GM12878 (cell line): ENCODE data around the gene CTSA. TPM values are rescaled to one million over a fixed set of nuclear protein-coding genes. Genes with fewer than 3 reads are reported as not detected.

Source experiments
- ATF3 ChIP-seq: IDR thresholded peaks from 2 replicates; pipeline ENCODE4 v1.6.1; 2011; ENCODE audit warnings: low read depth, mild to moderate bottlenecking, low read length, moderate library complexity, borderline replicate concordance; ENCODE audit errors: extremely low read depth
- BCL11A ChIP-seq: IDR thresholded peaks from 2 replicates; pipeline ENCODE4 v1.6.1; 2011; ENCODE audit warnings: low read depth, low read length
- BHLHE40 ChIP-seq, 2 experiments: fragments of 450-650 bp in 1 of 2; IDR thresholded peaks; 2 replicates each; pipeline ENCODE4 v1.6.1; 2011 to 2017; ENCODE audit warnings: low read depth in 2 of 2, borderline replicate concordance in 1 of 2, improper control_type of control experiment in 1 of 2, low read length in 1 of 2, mild to moderate bottlenecking in 1 of 2
- BMI1 ChIP-seq: fragments of 450-650 bp; IDR thresholded peaks from 2 replicates; pipeline ENCODE4 v1.6.1; 2016; ENCODE audit warnings: mild to moderate bottlenecking, moderate library complexity, borderline replicate concordance
- CHD4 ChIP-seq: fragments of 200-600 bp; sonication (generic); IDR thresholded peaks from 2 replicates; pipeline ENCODE4 v1.6.1; 2016; ENCODE audit warnings: mild to moderate bottlenecking
- MEF2A ChIP-seq: IDR thresholded peaks from 2 replicates; pipeline ENCODE4 v1.6.1; 2011; ENCODE audit warnings: low read depth, mild to moderate bottlenecking, low read length, moderate library complexity; ENCODE audit not compliant: insufficient read depth
- NFYA ChIP-seq: IDR thresholded peaks from 2 replicates; pipeline ENCODE4 v1.6.1; 2011; ENCODE audit warnings: low read depth, mild to moderate bottlenecking, low read length, improper control_type of control experiment, borderline replicate concordance
- NR2C1 ChIP-seq: fragments of 450-650 bp; IDR thresholded peaks from 2 replicates; pipeline ENCODE4 v1.6.1; 2017; ENCODE audit warnings: antibody characterized with exemption, mild to moderate bottlenecking, moderate library complexity
- RUNX3 ChIP-seq: IDR thresholded peaks from 2 replicates; pipeline ENCODE4 v1.6.1; 2012; ENCODE audit warnings: low read length, inconsistent platforms
- SMARCA5 ChIP-seq: fragments of 450-650 bp; IDR thresholded peaks from 2 replicates; pipeline ENCODE4 v1.6.1; 2017; ENCODE audit warnings: mild to moderate bottlenecking
- SREBF1 ChIP-seq: IDR thresholded peaks from 2 replicates; pipeline ENCODE4 v1.6.1; 2012; ENCODE audit warnings: mild to moderate bottlenecking, low read length
- TBL1XR1 ChIP-seq: IDR thresholded peaks from 2 replicates; pipeline ENCODE4 v1.6.1; 2012; ENCODE audit warnings: low read depth, low read length, improper control_type of control experiment
- YBX1 ChIP-seq: fragments of 450-650 bp; IDR thresholded peaks from 2 replicates; pipeline ENCODE4 v1.6.1; 2016; ENCODE audit warnings: antibody characterized with exemption
- polyA plus RNA-seq, 11 experiments: library from polyadenylated mRNA; depleted of rRNA in 4 of 11; unstranded in 6 of 11; stranded (reverse) in 5 of 11; fragments of >200 nt; fragmentation: Nextera tagmentation in 4 of 11; fragmentation: Illumina TruSeq in 1 of 11; extraction: Ambion mirVana in 4 of 11; extraction: Trizol in 1 of 11; gene quantifications; 1 replicate in 1 of 11; 2 replicates in 10 of 11; pipeline versions ENCODE4 v1.2.1 to v1.2.3, GENCODE V29; 2011 to 2016; ENCODE audit warnings: inconsistent platforms in 2 of 11, missing spikeins in 2 of 11, low read depth in 1 of 11
- total RNA-seq, 4 experiments: library from RNA; depleted of rRNA in 3 of 4; stranded (reverse); fragments of >200 nt in 3 of 4; fragmentation: Illumina TruSeq in 1 of 4; extraction: Trizol in 1 of 4; gene quantifications; 2 replicates each; pipeline versions ENCODE4 v1.2.1 to v1.2.3, GENCODE V29; 2013 to 2021
- TF ChIP-seq, protein P1 (sequence below): fragments of 450-650 bp; conservative IDR thresholded peaks from 2 replicates; pipeline ENCODE4 v1.6.1; 2017; ENCODE audit warnings: mild to moderate bottlenecking, moderate library complexity
- TF ChIP-seq, protein P2 (sequence below): fragments of 450-650 bp; IDR thresholded peaks from 2 replicates; pipeline ENCODE4 v1.6.1; 2018; ENCODE audit warnings: mild to moderate bottlenecking, low read depth, moderate library complexity; ENCODE audit not compliant: partially characterized antibody
- TF ChIP-seq, protein P3 (sequence below): fragments of 450-650 bp; IDR thresholded peaks from 2 replicates; pipeline ENCODE4 v1.6.1; 2016; ENCODE audit warnings: mild to moderate bottlenecking
- TF ChIP-seq, protein P4 (sequence below): fragments of 450-650 bp; IDR thresholded peaks from 2 replicates; pipeline ENCODE4 v1.6.1; 2017; ENCODE audit warnings: mild to moderate bottlenecking, moderate library complexity

The CTSA gene
- total and polyA plus RNA-seq, 10 of the 15 experiments (the other 5 are each of a cell fraction or from before 2014, with no cell fraction given), result 7.1 to 67.0 (median 36.2) TPM

DNA sequence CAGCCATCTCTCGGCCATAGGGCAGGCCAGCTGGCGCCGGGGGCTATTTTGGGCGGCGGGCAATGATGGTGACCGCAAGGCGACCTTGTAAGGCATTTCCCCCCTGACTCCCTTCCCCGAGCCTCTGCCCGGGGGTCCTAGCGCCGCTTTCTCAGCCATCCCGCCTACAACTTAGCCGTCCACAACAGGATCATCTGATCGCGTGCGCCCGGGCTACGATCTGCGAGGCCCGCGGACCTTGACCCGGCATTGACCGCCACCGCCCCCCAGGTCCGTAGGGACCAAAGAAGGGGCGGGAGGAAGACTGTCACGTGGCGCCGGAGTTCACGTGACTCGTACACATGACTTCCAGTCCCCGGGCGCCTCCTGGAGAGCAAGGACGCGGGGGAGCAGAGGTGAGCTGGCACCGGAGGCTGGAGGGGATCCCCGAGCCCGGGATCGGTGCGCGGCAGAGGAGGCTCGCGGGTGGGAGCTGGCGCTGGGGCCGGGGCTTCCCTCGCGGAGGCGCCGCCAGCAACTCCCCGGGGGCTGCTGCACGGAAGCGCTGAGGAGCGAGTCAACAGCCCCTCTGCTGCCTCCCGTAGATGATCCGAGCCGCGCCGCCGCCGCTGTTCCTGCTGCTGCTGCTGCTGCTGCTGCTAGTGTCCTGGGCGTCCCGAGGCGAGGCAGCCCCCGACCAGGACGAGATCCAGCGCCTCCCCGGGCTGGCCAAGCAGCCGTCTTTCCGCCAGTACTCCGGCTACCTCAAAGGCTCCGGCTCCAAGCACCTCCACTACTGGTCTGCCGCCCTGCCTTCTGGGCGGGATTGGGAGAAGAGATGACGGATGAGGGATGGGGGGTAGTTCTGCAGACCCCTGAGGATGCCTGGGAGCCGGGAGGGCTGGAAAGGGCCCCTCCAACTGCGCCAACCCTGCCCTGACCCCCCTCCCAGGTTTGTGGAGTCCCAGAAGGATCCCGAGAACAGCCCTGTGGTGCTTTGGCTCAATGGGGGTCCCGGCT is at the start of gene CTSA, which contains the start of gene NEURL2 (continued):
- TF ChIP-seq MEF2A, result peak; percentile 78
- peak; percentile 61 for TF ChIP-seq BCL11A
- peak; percentile 25; the same call in 1 of the 2 replicates for TF ChIP-seq SMARCA5
- TF ChIP-seq TBL1XR1, result peak; percentile 78; the same call in 1 of the 2 replicates
- TF ChIP-seq, protein P1, sequence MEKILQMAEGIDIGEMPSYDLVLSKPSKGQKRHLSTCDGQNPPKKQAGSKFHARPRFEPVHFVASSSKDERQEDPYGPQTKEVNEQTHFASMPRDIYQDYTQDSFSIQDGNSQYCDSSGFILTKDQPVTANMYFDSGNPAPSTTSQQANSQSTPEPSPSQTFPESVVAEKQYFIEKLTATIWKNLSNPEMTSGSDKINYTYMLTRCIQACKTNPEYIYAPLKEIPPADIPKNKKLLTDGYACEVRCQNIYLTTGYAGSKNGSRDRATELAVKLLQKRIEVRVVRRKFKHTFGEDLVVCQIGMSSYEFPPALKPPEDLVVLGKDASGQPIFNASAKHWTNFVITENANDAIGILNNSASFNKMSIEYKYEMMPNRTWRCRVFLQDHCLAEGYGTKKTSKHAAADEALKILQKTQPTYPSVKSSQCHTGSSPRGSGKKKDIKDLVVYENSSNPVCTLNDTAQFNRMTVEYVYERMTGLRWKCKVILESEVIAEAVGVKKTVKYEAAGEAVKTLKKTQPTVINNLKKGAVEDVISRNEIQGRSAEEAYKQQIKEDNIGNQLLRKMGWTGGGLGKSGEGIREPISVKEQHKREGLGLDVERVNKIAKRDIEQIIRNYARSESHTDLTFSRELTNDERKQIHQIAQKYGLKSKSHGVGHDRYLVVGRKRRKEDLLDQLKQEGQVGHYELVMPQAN, result peak; percentile 99
- TF ChIP-seq ATF3, result peak; percentile 100
- peak; percentile 80 for TF ChIP-seq NR2C1
- TF ChIP-seq BMI1, result no peak
- peak; percentile 84 for TF ChIP-seq RUNX3
- TF ChIP-seq, protein P2, sequence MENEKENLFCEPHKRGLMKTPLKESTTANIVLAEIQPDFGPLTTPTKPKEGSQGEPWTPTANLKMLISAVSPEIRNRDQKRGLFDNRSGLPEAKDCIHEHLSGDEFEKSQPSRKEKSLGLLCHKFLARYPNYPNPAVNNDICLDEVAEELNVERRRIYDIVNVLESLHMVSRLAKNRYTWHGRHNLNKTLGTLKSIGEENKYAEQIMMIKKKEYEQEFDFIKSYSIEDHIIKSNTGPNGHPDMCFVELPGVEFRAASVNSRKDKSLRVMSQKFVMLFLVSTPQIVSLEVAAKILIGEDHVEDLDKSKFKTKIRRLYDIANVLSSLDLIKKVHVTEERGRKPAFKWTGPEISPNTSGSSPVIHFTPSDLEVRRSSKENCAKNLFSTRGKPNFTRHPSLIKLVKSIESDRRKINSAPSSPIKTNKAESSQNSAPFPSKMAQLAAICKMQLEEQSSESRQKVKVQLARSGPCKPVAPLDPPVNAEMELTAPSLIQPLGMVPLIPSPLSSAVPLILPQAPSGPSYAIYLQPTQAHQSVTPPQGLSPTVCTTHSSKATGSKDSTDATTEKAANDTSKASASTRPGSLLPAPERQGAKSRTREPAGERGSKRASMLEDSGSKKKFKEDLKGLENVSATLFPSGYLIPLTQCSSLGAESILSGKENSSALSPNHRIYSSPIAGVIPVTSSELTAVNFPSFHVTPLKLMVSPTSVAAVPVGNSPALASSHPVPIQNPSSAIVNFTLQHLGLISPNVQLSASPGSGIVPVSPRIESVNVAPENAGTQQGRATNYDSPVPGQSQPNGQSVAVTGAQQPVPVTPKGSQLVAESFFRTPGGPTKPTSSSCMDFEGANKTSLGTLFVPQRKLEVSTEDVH, result no peak
- peak; percentile 91 to 98 for TF ChIP-seq BHLHE40 (IDR thresholded peaks at IDR 0.05; ENCODE audit: borderline replicate concordance in 1 of 2, low read depth in 2 of 2, low read length in 1 of 2)
- no peak for TF ChIP-seq YBX1
- TF ChIP-seq, protein P3, sequence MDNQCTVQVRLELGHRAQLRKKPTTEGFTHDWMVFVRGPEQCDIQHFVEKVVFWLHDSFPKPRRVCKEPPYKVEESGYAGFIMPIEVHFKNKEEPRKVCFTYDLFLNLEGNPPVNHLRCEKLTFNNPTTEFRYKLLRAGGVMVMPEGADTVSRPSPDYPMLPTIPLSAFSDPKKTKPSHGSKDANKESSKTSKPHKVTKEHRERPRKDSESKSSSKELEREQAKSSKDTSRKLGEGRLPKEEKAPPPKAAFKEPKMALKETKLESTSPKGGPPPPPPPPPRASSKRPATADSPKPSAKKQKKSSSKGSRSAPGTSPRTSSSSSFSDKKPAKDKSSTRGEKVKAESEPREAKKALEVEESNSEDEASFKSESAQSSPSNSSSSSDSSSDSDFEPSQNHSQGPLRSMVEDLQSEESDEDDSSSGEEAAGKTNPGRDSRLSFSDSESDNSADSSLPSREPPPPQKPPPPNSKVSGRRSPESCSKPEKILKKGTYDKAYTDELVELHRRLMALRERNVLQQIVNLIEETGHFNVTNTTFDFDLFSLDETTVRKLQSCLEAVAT, result peak; percentile 89
- no peak for TF ChIP-seq CHD4
- no peak for TF ChIP-seq NFYA
- TF ChIP-seq SREBF1, result no peak
- TF ChIP-seq, protein P4, sequence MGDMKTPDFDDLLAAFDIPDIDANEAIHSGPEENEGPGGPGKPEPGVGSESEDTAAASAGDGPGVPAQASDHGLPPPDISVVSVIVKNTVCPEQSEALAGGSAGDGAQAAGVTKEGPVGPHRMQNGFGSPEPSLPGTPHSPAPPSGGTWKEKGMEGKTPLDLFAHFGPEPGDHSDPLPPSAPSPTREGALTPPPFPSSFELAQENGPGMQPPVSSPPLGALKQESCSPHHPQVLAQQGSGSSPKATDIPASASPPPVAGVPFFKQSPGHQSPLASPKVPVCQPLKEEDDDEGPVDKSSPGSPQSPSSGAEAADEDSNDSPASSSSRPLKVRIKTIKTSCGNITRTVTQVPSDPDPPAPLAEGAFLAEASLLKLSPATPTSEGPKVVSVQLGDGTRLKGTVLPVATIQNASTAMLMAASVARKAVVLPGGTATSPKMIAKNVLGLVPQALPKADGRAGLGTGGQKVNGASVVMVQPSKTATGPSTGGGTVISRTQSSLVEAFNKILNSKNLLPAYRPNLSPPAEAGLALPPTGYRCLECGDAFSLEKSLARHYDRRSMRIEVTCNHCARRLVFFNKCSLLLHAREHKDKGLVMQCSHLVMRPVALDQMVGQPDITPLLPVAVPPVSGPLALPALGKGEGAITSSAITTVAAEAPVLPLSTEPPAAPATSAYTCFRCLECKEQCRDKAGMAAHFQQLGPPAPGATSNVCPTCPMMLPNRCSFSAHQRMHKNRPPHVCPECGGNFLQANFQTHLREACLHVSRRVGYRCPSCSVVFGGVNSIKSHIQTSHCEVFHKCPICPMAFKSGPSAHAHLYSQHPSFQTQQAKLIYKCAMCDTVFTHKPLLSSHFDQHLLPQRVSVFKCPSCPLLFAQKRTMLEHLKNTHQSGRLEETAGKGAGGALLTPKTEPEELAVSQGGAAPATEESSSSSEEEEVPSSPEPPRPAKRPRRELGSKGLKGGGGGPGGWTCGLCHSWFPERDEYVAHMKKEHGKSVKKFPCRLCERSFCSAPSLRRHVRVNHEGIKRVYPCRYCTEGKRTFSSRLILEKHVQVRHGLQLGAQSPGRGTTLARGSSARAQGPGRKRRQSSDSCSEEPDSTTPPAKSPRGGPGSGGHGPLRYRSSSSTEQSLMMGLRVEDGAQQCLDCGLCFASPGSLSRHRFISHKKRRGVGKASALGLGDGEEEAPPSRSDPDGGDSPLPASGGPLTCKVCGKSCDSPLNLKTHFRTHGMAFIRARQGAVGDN, result peak; percentile 78
